GM12878 (cell line): Measurements from ENCODE around the gene C6orf120. TPM values are rescaled to one million over a fixed set of nuclear protein-coding genes. Genes with fewer than 3 reads are reported as not detected.
A peak's percentile ranks its signal among the peaks of the same experiment; 100 is the strongest.

Experiments
- BACH1 ChIP-seq: fragments of 450-650 bp; IDR thresholded peaks from 2 replicates; pipeline ENCODE4 v1.6.1; 2017; ENCODE audit warnings: mild to moderate bottlenecking, borderline replicate concordance
- CHD4 ChIP-seq: fragments of 200-600 bp; sonication (generic); IDR thresholded peaks from 2 replicates; pipeline ENCODE4 v1.6.1; 2016; ENCODE audit warnings: mild to moderate bottlenecking
- DPF2 ChIP-seq: fragments of 450-650 bp; IDR thresholded peaks from 2 replicates; pipeline ENCODE4 v1.6.1; 2017; ENCODE audit warnings: mild to moderate bottlenecking
- EED ChIP-seq: sonication (generic); IDR thresholded peaks from 2 replicates; pipeline ENCODE4 v1.6.1; 2016; ENCODE audit warnings: antibody characterized with exemption, low read depth
- EGR1 ChIP-seq, 2 experiments: IDR thresholded peaks; 1 replicate in 1 of 2; 2 replicates in 1 of 2; pipeline ENCODE4 v1.6.1; 2011 to 2012; ENCODE audit warnings: low read depth in 2 of 2, low read length in 2 of 2, borderline replicate concordance in 1 of 2, mild to moderate bottlenecking in 1 of 2, moderate library complexity in 1 of 2
- GATAD2B ChIP-seq: fragments of 450-650 bp; conservative IDR thresholded peaks from 2 replicates; pipeline ENCODE4 v1.6.1; 2017; ENCODE audit warnings: low read depth, mild to moderate bottlenecking, moderate library complexity
- IKZF2 ChIP-seq, 2 experiments: fragments of 450-650 bp; IDR thresholded peaks; 2 replicates each; pipeline ENCODE4 v1.6.1; 2017; ENCODE audit warnings: mild to moderate bottlenecking in 2 of 2, moderate library complexity in 2 of 2
- MTA2 ChIP-seq: fragments of 450-650 bp; IDR thresholded peaks from 2 replicates; pipeline ENCODE4 v1.6.1; 2016; ENCODE audit warnings: low read depth, mild to moderate bottlenecking, moderate library complexity
- MYC ChIP-seq: IDR thresholded peaks from 2 replicates; pipeline ENCODE4 v1.6.1; 2011; ENCODE audit warnings: mild to moderate bottlenecking, low read length, moderate library complexity, inconsistent platforms; ENCODE audit not compliant: insufficient read depth, insufficient replicate concordance, insufficient read length, severe bottlenecking
- NFYA ChIP-seq: IDR thresholded peaks from 2 replicates; pipeline ENCODE4 v1.6.1; 2011; ENCODE audit warnings: low read depth, mild to moderate bottlenecking, low read length, improper control_type of control experiment, borderline replicate concordance
- NR2F1 ChIP-seq: fragments of 450-650 bp; conservative IDR thresholded peaks from 2 replicates; pipeline ENCODE4 v1.6.1; 2017; ENCODE audit warnings: mild to moderate bottlenecking
- PAX5 ChIP-seq: IDR thresholded peaks from 2 replicates; pipeline ENCODE4 v1.6.1; 2011; ENCODE audit warnings: low read depth, low read length, borderline replicate concordance
- POLR2AphosphoS5 ChIP-seq: IDR thresholded peaks from 2 replicates; pipeline ENCODE4 v1.6.1; 2011; ENCODE audit warnings: mild to moderate bottlenecking, low read length, inconsistent platforms
- RBBP5 ChIP-seq: fragments of 200-600 bp; sonication (generic); conservative IDR thresholded peaks from 2 replicates; pipeline ENCODE4 v1.6.1; 2016
- SMAD5 ChIP-seq: IDR thresholded peaks from 2 replicates; pipeline ENCODE4 v1.6.1; 2016; ENCODE audit warnings: antibody characterized with exemption, low read depth
- SMARCA5 ChIP-seq: fragments of 450-650 bp; IDR thresholded peaks from 2 replicates; pipeline ENCODE4 v1.6.1; 2017; ENCODE audit warnings: mild to moderate bottlenecking
- YY1 ChIP-seq: IDR thresholded peaks from 2 replicates; pipeline ENCODE4 v1.6.1; 2011; ENCODE audit warnings: low read depth, mild to moderate bottlenecking, low read length
- polyA plus RNA-seq, 11 experiments: library from polyadenylated mRNA; depleted of rRNA in 4 of 11; unstranded in 6 of 11; stranded (reverse) in 5 of 11; fragments of >200 nt; fragmentation: Nextera tagmentation in 4 of 11; fragmentation: Illumina TruSeq in 1 of 11; extraction: Ambion mirVana in 4 of 11; extraction: Trizol in 1 of 11; gene quantifications; 1 replicate in 1 of 11; 2 replicates in 10 of 11; pipeline versions ENCODE4 v1.2.1 to v1.2.3, GENCODE V29; 2011 to 2016; ENCODE audit warnings: inconsistent platforms in 2 of 11, missing spikeins in 2 of 11, low read depth in 1 of 11
- total RNA-seq, 4 experiments: library from RNA; depleted of rRNA in 3 of 4; stranded (reverse); fragments of >200 nt in 3 of 4; fragmentation: Illumina TruSeq in 1 of 4; extraction: Trizol in 1 of 4; gene quantifications; 2 replicates each; pipeline versions ENCODE4 v1.2.1 to v1.2.3, GENCODE V29; 2013 to 2021
- TF ChIP-seq, protein P1 (sequence below): IDR thresholded peaks from 2 replicates; pipeline ENCODE4 v1.6.1; 2012; ENCODE audit warnings: low read length, inconsistent platforms
- TF ChIP-seq, protein P2 (sequence below): fragments of 450-650 bp; conservative IDR thresholded peaks from 2 replicates; pipeline ENCODE4 v1.6.1; 2017; ENCODE audit warnings: mild to moderate bottlenecking, moderate library complexity
- TF ChIP-seq, protein P3 (sequence below): IDR thresholded peaks from 2 replicates; pipeline ENCODE4 v1.6.1; 2011; ENCODE audit warnings: low read depth, low read length, improper control_type of control experiment, borderline replicate concordance
- TF ChIP-seq, protein P4 (sequence below): fragments of 150-350 bp; IDR thresholded peaks from 2 replicates; pipeline ENCODE4 v1.6.1; 2016; ENCODE audit warnings: low read depth, low read length

Gene C6orf120
- total and polyA plus RNA-seq, 10 of the 15 experiments (the other 5 are each of a cell fraction or from before 2014, with no cell fraction given): 3.6 to 23.9 (median 18.2) TPM

DNA sequence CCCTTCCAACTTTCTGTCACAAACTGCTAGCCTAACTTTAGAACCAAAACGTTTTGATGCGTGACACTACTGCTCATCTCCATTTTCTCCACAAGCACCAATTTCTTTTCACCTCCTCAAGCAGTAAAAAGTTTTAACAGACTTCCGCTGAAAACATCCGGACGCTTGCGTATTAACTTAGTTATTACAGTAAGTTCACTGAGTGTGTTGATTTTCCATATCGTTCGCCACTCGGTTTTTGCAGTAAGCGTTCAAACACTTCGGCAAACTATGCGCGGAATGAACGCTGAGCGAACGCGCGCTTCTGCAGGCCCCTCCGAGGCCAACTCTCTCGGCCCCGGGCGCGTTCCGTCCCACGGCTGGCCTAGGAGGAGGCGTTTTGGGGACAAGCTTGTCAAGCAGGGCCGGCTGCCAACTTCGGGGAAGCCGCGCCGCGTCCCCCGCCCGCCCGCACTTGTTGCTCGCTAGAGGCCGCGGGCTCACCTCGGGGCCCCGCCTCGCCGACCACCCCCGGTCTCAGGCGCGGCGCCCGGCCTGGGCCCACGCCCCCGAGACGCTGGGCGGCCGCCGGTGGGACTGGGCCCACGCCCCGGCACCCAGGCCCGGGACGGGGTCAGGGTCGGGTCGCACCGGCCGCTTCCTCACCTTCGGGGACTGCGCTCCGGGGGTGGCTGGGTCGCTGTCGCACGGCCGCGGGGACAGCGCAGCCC, 21.4 kb downstream of the C6orf120 start (continued):
- TF ChIP-seq, protein P1, sequence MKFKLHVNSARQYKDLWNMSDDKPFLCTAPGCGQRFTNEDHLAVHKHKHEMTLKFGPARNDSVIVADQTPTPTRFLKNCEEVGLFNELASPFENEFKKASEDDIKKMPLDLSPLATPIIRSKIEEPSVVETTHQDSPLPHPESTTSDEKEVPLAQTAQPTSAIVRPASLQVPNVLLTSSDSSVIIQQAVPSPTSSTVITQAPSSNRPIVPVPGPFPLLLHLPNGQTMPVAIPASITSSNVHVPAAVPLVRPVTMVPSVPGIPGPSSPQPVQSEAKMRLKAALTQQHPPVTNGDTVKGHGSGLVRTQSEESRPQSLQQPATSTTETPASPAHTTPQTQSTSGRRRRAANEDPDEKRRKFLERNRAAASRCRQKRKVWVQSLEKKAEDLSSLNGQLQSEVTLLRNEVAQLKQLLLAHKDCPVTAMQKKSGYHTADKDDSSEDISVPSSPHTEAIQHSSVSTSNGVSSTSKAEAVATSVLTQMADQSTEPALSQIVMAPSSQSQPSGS: no peak
- TF ChIP-seq, protein P2, sequence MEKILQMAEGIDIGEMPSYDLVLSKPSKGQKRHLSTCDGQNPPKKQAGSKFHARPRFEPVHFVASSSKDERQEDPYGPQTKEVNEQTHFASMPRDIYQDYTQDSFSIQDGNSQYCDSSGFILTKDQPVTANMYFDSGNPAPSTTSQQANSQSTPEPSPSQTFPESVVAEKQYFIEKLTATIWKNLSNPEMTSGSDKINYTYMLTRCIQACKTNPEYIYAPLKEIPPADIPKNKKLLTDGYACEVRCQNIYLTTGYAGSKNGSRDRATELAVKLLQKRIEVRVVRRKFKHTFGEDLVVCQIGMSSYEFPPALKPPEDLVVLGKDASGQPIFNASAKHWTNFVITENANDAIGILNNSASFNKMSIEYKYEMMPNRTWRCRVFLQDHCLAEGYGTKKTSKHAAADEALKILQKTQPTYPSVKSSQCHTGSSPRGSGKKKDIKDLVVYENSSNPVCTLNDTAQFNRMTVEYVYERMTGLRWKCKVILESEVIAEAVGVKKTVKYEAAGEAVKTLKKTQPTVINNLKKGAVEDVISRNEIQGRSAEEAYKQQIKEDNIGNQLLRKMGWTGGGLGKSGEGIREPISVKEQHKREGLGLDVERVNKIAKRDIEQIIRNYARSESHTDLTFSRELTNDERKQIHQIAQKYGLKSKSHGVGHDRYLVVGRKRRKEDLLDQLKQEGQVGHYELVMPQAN: peak; percentile 77
- TF ChIP-seq EGR1 (IDR thresholded peaks at IDR 0.05; ENCODE audit: borderline replicate concordance in 1 of 2, low read depth in 2 of 2, low read length in 2 of 2) (peak in 1 of 2 experiments; percentile 40; a peak in 1 of 3 replicates), NFYA (no peak), EED (no peak), RBBP5 (no peak), PAX5 (0 out of 2 replicates have a peak, but pooled peaks have one; percentile 3), SMARCA5 (0 out of 2 replicates have a peak, but pooled peaks have one; percentile 18), DPF2 (peak; percentile 45), POLR2AphosphoS5 (no peak), BACH1 (0 out of 2 replicates have a peak, but pooled peaks have one; percentile 50), SMAD5 (no peak), MYC (no peak), IKZF2 (IDR thresholded peaks at IDR 0.05) (no peak), GATAD2B (peak; percentile 68), MTA2 (peak; percentile 23; the same call in 1 of the 2 replicates), YY1 (no peak), NR2F1 (peak; percentile 61), CHD4 (no peak)
- TF ChIP-seq, protein P3, sequence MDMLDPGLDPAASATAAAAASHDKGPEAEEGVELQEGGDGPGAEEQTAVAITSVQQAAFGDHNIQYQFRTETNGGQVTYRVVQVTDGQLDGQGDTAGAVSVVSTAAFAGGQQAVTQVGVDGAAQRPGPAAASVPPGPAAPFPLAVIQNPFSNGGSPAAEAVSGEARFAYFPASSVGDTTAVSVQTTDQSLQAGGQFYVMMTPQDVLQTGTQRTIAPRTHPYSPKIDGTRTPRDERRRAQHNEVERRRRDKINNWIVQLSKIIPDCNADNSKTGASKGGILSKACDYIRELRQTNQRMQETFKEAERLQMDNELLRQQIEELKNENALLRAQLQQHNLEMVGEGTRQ: no peak
- TF ChIP-seq, protein P4, sequence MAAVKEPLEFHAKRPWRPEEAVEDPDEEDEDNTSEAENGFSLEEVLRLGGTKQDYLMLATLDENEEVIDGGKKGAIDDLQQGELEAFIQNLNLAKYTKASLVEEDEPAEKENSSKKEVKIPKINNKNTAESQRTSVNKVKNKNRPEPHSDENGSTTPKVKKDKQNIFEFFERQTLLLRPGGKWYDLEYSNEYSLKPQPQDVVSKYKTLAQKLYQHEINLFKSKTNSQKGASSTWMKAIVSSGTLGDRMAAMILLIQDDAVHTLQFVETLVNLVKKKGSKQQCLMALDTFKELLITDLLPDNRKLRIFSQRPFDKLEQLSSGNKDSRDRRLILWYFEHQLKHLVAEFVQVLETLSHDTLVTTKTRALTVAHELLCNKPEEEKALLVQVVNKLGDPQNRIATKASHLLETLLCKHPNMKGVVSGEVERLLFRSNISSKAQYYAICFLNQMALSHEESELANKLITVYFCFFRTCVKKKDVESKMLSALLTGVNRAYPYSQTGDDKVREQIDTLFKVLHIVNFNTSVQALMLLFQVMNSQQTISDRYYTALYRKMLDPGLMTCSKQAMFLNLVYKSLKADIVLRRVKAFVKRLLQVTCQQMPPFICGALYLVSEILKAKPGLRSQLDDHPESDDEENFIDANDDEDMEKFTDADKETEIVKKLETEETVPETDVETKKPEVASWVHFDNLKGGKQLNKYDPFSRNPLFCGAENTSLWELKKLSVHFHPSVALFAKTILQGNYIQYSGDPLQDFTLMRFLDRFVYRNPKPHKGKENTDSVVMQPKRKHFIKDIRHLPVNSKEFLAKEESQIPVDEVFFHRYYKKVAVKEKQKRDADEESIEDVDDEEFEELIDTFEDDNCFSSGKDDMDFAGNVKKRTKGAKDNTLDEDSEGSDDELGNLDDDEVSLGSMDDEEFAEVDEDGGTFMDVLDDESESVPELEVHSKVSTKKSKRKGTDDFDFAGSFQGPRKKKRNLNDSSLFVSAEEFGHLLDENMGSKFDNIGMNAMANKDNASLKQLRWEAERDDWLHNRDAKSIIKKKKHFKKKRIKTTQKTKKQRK: no peak
